Fibroblast of lung (primary cell): Measurements from ENCODE around the gene SFI1. TPM values are rescaled to one million over a fixed set of nuclear protein-coding genes. Genes with fewer than 3 reads are reported as not detected.
"Not testable (repeated sequence)": the region's sequence is repeated elsewhere in the genome, so short reads cannot be mapped to it uniquely, and the experiment has no call there.

Source experiments
- DNase-seq, 2 donors: peaks; one replicate each; pipeline versions ENCODE4 v3.0.0 to v3.0.0-alpha.2; 2010; ENCODE audit warnings: low read depth in 2 of 2
- H2AFZ ChIP-seq: 2 replicates; pipeline ENCODE4 v1.5.1; 2012; ENCODE audit warnings: low read length, control low read depth, inconsistent platforms
- H3K27ac ChIP-seq: 2 replicates; pipeline ENCODE4 v1.5.1; 2011; ENCODE audit warnings: low read length, control low read depth; ENCODE audit not compliant: insufficient read depth
- H3K27me3 ChIP-seq: 2 replicates; pipeline ENCODE4 v1.5.1; 2011; ENCODE audit warnings: mild to moderate bottlenecking, low read length; ENCODE audit not compliant: control insufficient read depth, insufficient read depth
- H3K36me3 ChIP-seq: 2 replicates; pipeline ENCODE4 v1.5.1; 2011; ENCODE audit warnings: low read length; ENCODE audit not compliant: control insufficient read depth, insufficient read depth
- H3K4me1 ChIP-seq: 2 replicates; pipeline ENCODE4 v1.5.1; 2011; ENCODE audit warnings: low read length; ENCODE audit not compliant: control insufficient read depth, insufficient read depth; ENCODE audit errors: extremely low read depth
- H3K4me2 ChIP-seq: 2 replicates; pipeline ENCODE4 v1.5.1; 2011; ENCODE audit warnings: low read length, control low read depth; ENCODE audit not compliant: insufficient read depth; ENCODE audit errors: extremely low read depth
- H3K4me3 ChIP-seq, 4 experiments: fragments of 200-600 bp in 1 of 4; sonication (generic) in 1 of 4; replicated peaks in 1 of 4; 2 replicates each; pipeline ENCODE4 v1.5.1; 2011 to 2016; ENCODE audit warnings: low read length in 4 of 4, low read depth in 3 of 4, mild to moderate bottlenecking in 3 of 4, control low read depth in 2 of 4, inconsistent platforms in 1 of 4, mixed read lengths in 1 of 4; ENCODE audit not compliant: insufficient read depth in 1 of 4; ENCODE audit errors: control extremely low read depth in 1 of 4
- H3K79me2 ChIP-seq: 2 replicates; pipeline ENCODE4 v1.5.1; 2012; ENCODE audit warnings: mild to moderate bottlenecking, low read length, inconsistent platforms; ENCODE audit not compliant: control insufficient read depth, insufficient read depth
- H3K9ac ChIP-seq: 2 replicates; pipeline ENCODE4 v1.5.1; 2011; ENCODE audit warnings: mild to moderate bottlenecking, low read length, control low read depth; ENCODE audit not compliant: insufficient read depth
- H3K9me3 ChIP-seq: 2 replicates; pipeline ENCODE4 v1.5.1; 2012; ENCODE audit warnings: low read depth, low read length; ENCODE audit not compliant: control insufficient read depth, insufficient read depth
- H4K20me1 ChIP-seq: 2 replicates; pipeline ENCODE4 v1.5.1; 2011; ENCODE audit warnings: low read length; ENCODE audit not compliant: control insufficient read depth, insufficient read depth; ENCODE audit errors: extremely low read depth
- EZH2 ChIP-seq: IDR thresholded peaks from 2 replicates; pipeline ENCODE4 v1.5.1; 2012; ENCODE audit warnings: low read length, control low read depth, mild to moderate bottlenecking; ENCODE audit errors: missing control alignments
- polyA plus RNA-seq, 2 donors: library from polyadenylated mRNA; depleted of rRNA in 1 of 2; stranded (reverse) in 1 of 2; unstranded in 1 of 2; fragments of >200 nt; gene quantifications; 2 replicates each; pipeline ENCODE4 v1.2.1, GENCODE V29; 2011 to 2012; ENCODE audit warnings: missing spikeins in 1 of 2
- total RNA-seq: library from RNA; depleted of rRNA; stranded (reverse); fragments of >200 nt; gene quantifications from 2 replicates; pipeline ENCODE4 v1.2.1, GENCODE V29; 2014
- TF ChIP-seq, protein P1 (sequence below), 2 donors: IDR thresholded peaks in 1 of 2; conservative IDR thresholded peaks in 1 of 2; 1 replicate in 1 of 2; 2 replicates in 1 of 2; pipeline ENCODE4 v1.5.1; 2011 to 2012; ENCODE audit warnings: low read length in 2 of 2, control low read depth in 1 of 2, inconsistent platforms in 1 of 2, low read depth in 1 of 2, mild to moderate bottlenecking in 1 of 2

The SFI1 gene
- total and polyA plus RNA-seq, 2 donors (not counting 1 experiment from before 2014, with no cell fraction given), result 3.6 to 11.4 TPM

DNA sequence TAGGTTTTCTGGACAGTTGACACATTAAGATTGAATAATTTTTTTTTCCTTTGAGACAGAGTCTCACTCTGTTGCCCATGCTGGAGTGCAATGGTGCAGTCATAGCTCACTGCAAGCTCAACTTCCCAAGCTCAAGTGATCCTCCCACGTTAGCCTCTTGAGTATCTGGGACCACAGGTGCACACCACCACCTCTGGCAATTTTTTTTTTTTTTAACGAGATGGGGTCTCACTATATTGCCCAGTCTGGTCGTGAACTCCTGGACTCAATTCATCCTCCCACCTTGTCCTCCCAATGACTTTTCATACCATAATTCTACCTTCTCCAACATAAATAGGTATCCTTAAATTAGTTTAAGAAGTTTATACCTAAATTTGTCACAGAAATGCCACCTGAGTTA is 15.2 kb upstream of the SFI1 start:
- H3K27me3 ChIP-seq, result no peaks in the 10 kb centered on the region
- no peak overlapping the region for H2AFZ ChIP-seq
- H3K36me3 ChIP-seq, result peaks cover 9% of the 10 kb centered on the region
- TF ChIP-seq EZH2, result no peak
- TF ChIP-seq, protein P1, sequence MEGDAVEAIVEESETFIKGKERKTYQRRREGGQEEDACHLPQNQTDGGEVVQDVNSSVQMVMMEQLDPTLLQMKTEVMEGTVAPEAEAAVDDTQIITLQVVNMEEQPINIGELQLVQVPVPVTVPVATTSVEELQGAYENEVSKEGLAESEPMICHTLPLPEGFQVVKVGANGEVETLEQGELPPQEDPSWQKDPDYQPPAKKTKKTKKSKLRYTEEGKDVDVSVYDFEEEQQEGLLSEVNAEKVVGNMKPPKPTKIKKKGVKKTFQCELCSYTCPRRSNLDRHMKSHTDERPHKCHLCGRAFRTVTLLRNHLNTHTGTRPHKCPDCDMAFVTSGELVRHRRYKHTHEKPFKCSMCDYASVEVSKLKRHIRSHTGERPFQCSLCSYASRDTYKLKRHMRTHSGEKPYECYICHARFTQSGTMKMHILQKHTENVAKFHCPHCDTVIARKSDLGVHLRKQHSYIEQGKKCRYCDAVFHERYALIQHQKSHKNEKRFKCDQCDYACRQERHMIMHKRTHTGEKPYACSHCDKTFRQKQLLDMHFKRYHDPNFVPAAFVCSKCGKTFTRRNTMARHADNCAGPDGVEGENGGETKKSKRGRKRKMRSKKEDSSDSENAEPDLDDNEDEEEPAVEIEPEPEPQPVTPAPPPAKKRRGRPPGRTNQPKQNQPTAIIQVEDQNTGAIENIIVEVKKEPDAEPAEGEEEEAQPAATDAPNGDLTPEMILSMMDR (conservative IDR thresholded peaks at IDR 0.05 in 1 of 2, IDR thresholded peaks at IDR 0.05 in 1 of 2; ENCODE audit: low read depth in 1 of 2, low read length in 2 of 2), result no peak
- no peak overlapping the region for H3K9ac ChIP-seq
- no peak overlapping the region for H3K4me2 ChIP-seq
- no peaks in the 10 kb centered on the region for H4K20me1 ChIP-seq
- no peak overlapping the region for H3K27ac ChIP-seq
- H3K9me3 ChIP-seq, result no peaks in the 10 kb centered on the region
- no peaks in the 10 kb centered on the region for H3K4me1 ChIP-seq
- H3K79me2 ChIP-seq, result peaks cover 16% of the 10 kb centered on the region
- no peak overlapping the region for H3K4me3 ChIP-seq
- no peak for DNase-seq

GRCh38 chr22:31482470-31482869 is 13.9 kb upstream of the SFI1 start:
- Histone ChIP-seq H3K79me2 (peaks cover 16% of the 10 kb centered on the region), H3K36me3 (peaks cover 11% of the 10 kb centered on the region)
- not testable (repeated sequence) for H3K27ac ChIP-seq, H4K20me1 ChIP-seq, H3K4me3 ChIP-seq, H3K27me3 ChIP-seq, H3K9me3 ChIP-seq, DNase-seq, H3K4me1 ChIP-seq, H3K4me2 ChIP-seq, H2AFZ ChIP-seq, H3K9ac ChIP-seq

DNA sequence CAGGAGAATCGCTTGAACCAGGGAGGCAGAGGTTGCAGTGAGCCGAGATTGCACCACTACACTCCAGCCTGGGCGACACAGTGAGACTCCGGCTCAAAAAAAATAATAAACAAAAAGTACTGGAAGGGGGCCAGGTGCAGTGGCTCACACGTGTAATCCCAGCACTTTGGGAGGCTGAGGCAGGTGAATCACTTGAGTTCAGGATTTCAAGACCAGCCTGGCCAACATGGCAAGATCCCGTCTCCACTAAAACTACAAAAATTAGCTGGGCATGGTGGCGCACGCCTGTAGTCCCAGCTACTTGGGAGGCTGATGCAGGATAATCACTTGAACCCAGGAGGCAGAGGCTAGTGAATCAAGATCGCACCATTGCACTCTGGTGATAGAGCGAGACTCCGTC is 10.0 kb upstream of the SFI1 start:
- DNase-seq, H3K4me2 ChIP-seq, H2AFZ ChIP-seq, H3K9me3 ChIP-seq, H3K27ac ChIP-seq, H3K4me3 ChIP-seq, H3K27me3 ChIP-seq, H3K4me1 ChIP-seq, H4K20me1 ChIP-seq, H3K9ac ChIP-seq: not testable (repeated sequence)
- Histone ChIP-seq H3K79me2 (peaks cover 33% of the 10 kb centered on the region), H3K36me3 (peaks cover 12% of the 10 kb centered on the region)

GRCh38 chr22:31486951-31487350 is 9.4 kb upstream of the SFI1 start:
- Histone ChIP-seq H3K27me3 (no peaks in the 10 kb centered on the region), H2AFZ (no peak overlapping the region), H3K79me2 (peaks cover 33% of the 10 kb centered on the region), H3K27ac (no peak overlapping the region), H3K4me2 (no peak overlapping the region), H3K9me3 (no peaks in the 10 kb centered on the region), H4K20me1 (no peaks in the 10 kb centered on the region), H3K4me1 (peaks cover 7% of the 10 kb centered on the region), H3K36me3 (peaks cover 9% of the 10 kb centered on the region), H3K4me3 (no peak overlapping the region), H3K9ac (no peak overlapping the region)
- no peak for TF ChIP-seq EZH2
- TF ChIP-seq, protein P1 (conservative IDR thresholded peaks at IDR 0.05 in 1 of 2, IDR thresholded peaks at IDR 0.05 in 1 of 2; ENCODE audit: low read depth in 1 of 2, low read length in 2 of 2), result no peak
- DNase-seq, result no peak
